HG02798 (cell line): ENCODE results near the gene ATP8B3.

Experiments
- ATAC-seq: cut with Tn5 transposase; IDR thresholded peaks from one replicate; pipeline ENCODE4 v1.9.1; 2021; ENCODE audit warnings: mild to moderate bottlenecking; ENCODE audit not compliant: unreplicated experiment, poor library complexity

Gene ATP8B3

DNA sequence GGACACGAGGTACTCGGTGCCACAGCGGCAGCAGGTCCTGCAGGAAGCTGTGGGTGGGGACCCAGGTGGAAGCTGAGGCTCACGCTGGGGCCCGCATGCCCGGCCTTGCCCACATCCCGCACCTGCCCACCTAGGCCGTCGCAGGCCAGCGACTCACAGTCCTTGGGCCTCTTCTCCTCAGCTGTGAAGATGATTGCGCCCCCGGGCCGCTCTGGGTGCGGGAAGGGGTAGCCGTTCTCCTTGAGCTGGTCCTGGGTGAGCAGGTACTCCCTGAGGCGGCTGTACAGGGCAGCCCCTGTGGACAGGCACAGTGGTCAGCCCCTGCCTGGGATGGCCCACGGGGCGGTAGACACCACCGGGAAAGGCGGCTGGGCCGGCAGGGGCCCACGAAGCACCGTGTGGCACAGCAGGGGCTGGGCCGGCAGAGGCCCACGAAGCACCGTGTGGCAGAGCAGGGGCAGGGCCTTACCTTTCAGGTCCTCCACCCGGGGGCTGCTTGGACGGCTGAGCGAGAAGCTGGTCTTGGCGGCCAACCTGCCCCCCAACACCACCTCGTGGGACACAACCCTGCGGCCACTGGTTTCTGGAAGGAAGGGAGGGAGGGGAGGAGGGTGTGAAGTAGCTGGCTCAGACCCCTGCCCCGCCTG lies 6.6 kb upstream of the ATP8B3 start:
- no peak for ATAC-seq

DNA sequence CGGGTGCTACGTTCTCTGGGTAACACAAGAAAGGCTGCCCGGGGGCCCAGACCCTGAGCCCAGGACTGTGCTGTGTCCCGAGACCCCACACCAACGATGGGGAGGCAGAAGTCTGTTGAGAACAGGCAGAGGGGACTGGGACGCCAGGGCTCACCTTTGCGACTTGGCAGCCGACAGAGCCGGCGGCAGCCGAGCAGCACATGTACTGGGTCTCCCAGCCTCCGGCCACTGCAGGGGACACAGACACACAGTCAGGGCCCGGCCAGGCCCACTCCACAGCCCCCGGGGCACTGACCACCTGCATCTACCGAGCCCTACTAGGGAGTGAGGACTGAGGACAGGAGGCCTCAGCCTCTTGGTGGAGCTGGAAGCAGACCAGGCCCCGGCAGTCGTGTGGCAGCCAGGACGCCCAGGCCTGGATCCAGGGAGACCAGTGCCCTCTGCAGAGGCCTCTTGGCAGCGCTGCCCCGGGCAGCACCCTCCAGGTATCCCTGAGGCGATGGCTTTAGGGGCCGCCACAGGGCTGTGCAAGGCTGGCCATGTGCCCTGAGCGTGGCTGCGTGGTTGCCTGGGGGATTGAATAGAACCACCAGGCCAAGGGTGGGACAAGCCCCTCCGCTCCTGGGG lies 5.6 kb upstream of the ATP8B3 start:
- no peak for ATAC-seq

DNA sequence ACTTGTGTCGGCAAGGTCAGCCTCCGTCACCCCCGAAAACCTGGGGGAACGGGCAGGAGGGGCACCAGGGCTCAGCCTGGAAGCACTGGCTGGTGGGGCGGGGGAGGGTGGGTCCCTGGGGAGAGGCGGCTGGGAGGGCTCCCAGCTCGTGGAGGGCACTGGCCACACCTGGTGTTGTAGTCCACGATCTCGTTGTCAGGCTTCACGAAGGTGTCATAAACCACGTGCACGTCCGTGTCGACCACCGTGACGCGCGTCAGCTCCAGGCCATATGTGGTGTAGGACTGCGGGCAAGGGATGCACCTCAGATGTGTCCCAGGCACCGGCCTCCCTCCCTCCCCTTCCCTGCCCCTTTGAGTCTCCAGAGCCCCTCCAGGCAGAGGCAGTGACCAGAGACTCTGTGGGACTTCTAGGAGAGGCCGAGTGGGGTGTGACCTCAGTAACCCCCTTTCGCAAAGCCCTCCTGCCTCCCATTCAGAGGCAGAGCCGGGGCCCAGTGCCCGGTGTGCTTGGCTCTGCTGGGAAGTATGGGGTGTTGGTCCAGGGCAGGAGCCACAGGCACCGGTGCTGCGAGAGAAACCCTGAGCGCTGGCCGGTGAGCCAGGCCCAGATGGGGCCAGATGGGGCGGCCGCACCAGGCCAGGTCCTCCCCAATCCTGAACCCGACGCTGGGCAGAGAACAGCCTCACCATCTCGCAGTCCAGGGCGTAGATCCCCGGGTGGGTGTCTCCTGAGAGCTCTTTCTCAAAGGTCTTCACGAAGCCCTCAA lies 4.6 kb upstream of the ATP8B3 start:
- no peak for ATAC-seq

DNA sequence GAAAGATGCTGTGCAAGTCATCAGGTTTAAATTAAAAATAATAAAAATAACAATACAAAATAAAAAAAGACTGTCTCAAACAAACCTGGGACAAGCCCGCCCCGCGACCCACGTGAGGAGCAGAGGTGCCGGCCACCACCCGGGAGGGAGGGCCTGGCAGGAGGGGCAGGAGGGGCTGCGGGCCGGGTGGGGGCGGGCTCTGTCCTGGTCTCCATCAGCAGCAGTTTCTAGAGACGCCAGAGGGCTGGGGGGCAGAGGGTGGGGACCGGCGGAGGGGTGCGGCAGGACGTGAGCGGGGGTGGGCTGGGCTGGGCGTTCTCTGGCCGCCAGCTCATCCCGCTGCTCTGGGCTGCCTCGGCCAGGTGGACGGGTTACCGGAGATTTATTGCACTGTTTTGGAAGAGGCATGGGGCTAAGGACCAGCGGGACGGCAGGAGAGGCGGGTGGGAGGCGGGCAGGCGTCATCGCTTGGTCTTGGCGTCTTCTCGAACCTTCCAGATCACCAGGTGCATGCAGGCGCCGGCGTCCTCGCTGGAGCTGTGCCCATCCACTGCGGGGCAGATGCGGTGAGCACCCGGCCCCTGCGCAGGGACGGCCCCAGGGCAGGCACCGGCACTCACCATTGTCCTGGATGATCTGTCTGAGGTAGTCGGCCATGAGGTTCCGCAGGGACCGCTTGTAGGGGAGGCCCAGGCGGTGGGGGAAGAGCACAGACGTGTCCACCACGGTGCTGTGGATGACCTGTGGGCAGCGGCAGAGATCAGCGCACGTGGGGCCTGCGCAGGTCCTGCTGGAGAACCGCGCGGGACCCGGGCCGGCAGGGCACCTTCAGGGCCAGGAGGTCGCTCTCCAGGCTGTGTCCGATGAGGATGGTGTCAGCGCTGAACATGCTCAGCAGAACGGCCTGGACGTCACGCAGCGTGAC lies 3.8 kb upstream of the ATP8B3 start:
- no peak for ATAC-seq

DNA sequence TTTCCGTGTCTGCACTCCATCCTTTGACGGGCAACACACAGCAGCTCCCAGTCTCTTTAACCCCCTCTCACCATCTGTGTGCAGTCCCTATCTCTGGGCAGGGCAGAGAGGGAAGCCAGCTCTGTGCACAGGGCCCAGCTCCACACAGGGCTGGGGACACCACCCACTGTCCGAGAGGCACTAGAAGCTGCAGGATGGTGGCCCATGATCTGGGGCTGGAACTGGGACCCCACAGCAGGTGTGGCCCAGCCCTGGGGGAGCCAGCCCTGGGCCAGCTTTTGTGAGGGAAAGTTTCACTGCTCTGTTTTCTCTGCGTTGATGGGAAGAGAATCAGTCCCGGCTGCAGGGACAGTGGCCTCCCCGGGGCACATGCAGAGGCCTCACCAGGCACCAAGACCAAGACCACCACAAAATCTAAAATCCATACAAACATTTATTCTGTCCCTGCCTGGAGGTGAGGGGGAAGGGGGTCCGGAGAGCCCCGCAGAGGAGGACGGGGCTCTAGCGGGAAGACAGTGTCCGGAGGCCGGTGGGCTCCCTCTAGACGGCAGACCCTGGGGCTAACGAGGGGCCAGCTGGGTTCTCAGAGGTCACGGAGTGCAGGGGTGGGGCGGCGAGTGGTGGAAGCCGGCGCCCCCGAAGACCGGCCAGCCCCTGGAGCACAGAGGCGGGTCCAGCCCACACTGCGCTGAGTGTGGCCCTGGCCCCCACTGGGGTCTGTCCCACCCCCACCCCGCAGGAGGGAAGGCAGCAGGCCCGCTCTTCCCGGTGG lies 2.9 kb upstream of the ATP8B3 start:
- ATAC-seq = no peak

DNA sequence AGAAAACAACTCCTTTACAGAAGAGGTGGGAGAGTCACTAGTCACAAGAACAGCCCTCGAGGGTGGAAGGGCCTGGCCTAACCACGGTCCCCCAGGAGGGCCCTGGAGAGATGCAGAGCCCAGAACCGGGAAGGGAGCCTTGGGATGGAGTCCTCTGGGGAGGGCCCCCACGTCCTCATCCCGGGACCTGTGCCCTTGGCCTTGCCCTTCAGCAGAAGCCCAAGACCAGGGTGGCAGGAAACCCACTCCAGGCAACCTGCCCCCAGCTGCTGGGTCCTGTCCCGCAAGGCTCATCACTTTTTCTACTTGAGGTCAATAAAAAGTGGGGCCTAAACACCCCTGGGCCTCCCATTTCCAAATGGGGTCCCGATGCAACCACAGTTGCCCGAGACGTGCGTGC lies 2.3 kb upstream of the ATP8B3 start:
- no peak for ATAC-seq

DNA sequence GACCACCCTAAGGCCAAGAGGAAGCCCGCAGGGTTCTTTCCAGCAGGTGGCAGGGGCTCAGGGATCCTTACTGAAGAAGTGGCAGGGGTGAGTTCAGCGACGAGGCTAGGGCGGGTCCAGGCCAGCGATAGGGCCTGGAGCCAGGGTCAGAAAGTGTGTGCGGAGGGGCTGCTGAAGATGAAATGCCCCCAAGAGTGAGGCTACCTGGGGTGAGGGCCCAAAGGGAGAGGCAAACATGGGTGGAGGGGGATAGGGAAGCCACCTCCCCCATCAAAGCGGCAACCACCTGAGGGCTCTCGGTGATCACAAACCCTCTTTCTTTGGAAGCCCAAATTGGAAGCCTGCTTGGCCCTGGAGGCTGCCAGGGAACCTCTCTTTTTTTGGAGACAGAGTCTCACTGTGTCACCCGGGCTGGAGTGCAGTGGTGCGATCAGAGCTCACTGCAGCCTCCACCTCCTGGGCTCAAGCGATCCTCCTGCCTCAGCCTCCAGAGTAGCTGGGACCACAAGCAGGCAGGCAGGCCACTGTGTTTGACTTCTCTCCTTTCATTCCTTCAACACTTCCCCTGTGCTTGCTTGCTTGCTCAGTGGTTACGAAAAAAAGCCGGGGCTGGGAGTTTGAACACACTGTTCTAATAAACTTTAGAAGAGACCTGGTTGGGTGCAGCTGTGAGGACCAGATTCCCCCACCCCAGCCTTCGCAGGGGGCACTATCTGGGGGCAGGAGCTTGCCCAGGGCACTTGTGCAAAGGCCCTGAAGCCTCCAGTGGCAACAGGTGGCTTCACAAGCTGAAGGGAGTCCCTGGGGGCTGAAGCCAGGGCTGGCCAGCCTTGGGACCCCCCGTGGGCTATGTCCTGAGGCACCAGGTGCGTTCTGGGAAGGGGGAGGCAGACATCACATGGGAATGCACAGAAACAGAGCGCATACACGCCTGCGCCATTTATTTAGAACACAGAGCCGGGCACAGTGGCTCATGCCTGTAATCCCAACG lies 1.4 kb upstream of the ATP8B3 start:
- no peak for ATAC-seq

DNA sequence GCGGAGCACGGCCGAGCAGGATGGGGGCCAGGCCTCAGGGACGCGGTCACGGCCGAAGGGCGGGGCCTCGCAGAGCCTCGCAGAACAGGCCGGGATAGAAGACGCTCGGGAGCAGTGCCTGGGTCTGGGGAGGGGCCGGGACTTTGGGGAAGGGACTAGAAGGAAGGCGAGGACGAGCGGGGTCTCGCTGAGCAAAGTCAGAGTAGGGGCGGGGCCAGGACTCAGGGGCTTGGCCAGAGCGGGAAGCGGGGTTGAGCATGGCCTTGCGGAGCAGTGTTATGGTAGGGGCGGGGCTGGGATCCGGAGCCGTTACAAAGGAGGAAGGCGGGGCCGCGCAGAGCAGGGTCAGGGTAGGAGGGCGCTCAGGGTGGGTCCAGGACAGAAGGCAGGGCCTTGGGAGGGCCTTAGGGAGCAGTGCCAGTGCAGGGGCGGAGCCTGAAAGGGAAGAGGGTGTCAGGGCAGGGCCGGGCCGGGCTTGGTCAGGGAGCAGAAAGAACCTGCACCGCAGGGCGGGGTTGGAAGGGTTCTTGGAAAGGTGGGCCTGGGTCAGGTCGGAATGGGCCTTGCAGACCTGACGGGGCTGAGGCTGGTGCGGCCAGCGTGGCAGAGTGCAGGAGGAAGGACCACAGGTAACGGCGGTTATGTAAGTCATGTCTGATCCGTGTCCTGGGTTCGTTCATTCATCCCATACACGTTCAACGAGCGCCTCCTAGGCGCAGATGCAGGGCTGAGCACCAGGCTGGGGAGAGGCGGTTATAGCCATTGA lies 533 bp upstream of the ATP8B3 start:
- ATAC-seq = peak; percentile 80

DNA sequence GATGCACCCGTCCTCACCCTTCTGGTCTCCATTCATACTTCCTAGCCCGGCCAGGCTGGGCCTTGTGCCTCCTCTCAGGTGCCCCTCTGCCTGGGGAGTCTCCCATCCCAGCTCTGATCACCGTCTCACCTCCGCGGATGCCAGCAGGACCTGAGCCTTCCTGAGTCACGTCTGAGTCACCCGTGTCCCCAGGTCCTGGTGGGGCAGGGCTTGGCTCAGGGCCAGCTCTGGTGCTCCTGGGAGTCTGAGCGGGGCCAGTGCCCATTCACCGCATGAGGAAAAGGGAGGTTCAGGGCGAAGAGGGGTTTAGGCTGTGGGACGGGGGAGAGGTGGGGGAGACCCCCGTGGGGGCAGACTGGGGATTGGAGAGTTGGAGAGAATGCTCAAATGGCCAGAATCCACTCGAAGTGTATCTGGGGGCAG lies 593 bp downstream of the ATP8B3 start:
- ATAC-seq = no peak

DNA sequence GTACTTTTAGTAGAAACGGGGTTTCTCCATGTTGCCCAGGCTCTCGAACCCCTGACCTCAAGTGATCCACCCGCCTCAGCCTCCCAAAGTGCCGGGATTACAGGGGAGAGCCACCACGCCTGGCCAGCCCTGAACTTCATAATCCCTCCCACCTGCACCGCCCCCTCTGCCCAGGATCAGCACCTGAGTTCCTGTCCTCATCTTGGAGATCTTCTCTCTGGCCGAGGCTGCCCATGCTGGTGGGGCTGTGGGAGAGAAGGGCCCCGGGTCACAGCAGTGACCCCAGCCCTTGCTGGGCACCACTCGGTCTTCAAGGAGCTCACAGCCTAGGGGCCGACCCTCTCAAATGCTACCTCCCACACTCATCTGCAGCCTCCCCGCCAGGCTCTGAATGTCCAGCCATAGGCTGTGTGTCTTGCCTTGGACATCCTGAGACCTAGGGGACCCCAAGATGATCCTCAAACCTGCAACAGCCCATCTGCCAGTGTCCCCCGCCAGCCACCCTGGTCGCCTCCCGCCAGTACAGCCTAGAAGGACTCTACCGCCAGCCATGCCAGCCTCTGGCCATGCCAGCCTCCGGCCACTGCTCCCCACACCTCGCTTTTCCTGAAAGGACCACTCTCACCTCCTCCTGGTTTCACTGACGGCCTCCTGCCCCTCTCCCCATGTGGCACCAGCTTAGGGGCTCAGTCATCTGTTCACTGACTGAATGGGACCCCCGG lies 1.5 kb downstream of the ATP8B3 start:
- ATAC-seq = no peak

DNA sequence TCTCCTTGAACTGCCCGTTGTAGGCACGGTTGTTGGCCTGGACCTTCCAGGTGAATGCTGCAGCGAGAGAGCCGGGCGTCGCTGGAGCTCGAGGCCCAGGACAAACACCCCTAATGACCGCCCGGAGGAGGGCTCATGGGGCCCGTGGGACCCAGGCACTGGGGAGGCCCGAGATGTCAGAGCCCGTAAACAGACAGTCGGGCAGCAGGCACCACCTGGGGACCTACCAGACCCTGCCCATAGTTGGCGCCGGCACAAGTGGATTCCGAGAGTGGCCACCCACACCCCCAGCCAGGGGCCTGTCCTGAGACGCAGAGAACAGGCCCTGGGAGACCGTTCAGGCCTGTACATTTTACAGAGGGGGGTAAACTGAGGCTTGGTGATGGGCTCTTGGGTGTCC lies 2.4 kb downstream of the ATP8B3 start:
- no peak for ATAC-seq

DNA sequence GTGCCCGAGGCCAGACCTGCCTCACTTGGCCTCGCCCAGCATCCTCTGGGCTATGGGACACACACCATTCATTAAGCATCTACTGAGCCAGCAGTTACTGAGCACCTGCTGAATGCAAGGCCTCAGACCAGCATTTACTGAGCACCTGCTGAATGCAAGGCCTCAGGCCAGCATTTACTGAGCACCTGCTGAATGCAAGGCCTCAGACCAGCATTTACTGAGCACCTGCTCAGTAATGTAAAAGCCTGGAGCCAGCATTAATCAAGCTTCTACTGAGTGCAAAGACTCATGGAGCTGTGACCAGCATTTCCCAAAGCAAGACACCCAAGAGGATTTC lies 3.7 kb downstream of the ATP8B3 start:
- no peak for ATAC-seq

DNA sequence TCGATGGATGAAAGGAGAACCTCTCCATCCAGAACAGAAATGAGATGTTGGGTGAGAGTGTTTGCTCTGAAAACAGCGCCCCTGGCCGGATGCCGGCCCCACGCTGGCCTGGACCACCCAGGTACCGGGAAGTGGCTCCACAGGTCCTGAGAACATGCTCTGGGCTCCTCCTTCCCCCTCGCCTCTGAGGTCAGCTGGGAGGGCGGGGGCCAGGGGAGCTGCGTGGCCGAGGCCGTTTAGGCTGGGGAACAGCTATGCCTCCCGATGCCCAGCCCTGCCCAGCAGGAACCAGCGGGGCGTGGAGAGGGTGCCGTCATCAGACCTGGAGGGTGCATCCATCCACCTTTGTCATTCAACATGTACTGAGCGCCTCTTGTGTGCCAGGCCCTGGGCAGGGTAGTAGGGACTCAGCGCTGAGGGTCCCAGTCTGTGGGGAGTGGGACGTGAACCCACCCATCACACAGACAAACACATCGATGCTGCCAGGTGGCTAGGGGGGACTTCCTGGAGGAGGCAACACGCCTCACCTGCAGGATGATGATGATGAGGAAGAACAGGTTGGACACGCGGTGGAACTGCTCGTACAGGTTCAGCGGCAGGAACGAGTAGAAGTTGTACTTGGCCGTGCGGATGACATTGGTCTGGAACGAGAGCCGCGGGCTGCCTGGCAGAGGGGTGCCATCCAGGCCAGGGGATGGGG lies 4.2 kb downstream of the ATP8B3 start:
- no peak for ATAC-seq

DNA sequence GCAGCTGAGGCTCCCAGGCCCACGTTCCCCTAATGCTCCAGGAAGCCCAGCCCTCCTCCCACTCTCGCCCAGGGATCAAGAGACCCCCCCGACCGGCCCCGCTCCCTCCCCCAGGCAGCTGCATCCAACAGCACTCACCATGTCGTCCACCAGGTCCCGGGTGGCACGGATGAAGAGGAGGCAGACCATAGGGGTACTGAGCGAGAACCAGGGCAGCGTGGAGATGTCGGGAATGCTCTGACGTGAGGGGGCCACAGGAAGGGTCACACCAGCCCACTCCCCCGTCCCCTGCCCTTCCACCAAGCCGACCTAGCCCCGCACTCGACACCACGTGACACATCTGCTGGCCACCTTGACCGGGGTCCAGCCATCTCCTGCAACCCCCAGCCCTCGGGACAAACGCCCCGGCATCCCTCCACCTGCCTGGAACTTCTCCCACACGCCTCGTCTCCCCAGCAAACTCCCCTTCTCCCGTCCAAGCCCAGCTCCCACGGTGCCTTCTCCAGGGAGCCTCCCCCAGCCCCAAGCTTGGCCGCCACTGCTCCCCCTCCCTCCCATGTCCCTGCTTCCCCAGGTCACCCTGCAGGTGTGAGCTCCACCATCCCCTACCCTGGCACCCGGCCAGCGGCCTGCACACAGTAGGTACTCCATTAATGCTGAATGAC lies 4.9 kb downstream of the ATP8B3 start:
- ATAC-seq = no peak

DNA sequence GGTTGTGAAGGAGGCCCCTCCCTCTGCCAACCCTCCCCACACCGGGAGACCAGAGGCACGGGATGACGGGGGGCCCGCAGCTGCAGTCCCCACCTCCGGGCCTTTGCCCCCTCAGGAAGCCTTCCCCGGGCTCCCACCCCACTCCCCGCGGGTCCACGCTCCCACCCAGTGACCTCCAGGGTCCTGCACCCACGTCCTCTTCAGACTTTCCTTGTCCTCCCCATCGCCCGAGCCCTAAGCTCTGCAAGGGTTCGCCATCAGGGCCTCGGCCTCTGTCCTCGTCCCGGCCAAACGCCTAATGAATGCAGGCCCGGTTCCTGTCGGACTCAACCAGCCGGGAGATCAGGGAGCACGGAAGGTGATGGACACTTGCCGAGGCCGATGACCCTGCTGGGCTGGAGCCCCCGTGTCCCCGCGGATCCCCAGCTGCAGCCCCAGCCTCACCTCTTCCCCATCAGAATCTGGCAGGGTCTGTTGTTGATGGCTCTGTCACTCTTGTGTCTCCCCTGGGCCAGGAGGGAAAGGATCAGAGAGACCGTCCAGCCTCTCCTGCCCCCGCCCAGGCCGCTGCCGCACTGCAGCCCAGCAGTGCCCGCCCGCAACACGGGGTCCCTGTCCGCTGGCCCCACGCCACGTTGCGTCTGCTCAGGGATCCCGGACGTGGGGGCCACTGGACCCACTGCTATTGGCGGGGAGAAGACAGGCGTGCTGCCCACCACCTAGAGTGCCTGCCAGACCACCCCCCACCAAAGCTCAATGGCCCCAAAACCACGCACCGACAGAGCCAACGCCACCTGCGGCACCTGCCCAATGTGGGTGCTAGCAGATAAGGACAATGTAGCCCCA lies 5.7 kb downstream of the ATP8B3 start:
- no peak for ATAC-seq
